ENCODE results near the gene SMIM22.
A peak's percentile ranks its signal among the peaks of the same experiment; 100 is the strongest.

SMIM22 gene

GRCh38 chr16:4795181-4795827 is at the start of gene SMIM22:
SMIM22 (plus strand) TSS chr16:4795369; CDS start chr16:4795735, 366 bp downstream.
- DNase-seq: no peak

- DNase-seq: no peak
Measured at GRCh38 chr16:4746215-4746614, 49.0 kb upstream of the SMIM22 start.

- no peak for DNase-seq
Measured at GRCh38 chr16:4746991-4747574, 48.1 kb upstream of the SMIM22 start.

- no peak for DNase-seq
Measured at GRCh38 chr16:4747906-4748681, 47.1 kb upstream of the SMIM22 start.

GRCh38 chr16:4748682-4749411 is 46.3 kb upstream of the SMIM22 start:
- DNase-seq: no peak

GRCh38 chr16:4749700-4750257 is 45.4 kb upstream of the SMIM22 start:
- no peak for DNase-seq

- DNase-seq: no peak
Measured at GRCh38 chr16:4750896-4751295, 44.3 kb upstream of the SMIM22 start.

GRCh38 chr16:4752351-4753100 is 42.6 kb upstream of the SMIM22 start:
- DNase-seq: no peak

GRCh38 chr16:4753227-4753626 is 41.9 kb upstream of the SMIM22 start:
- DNase-seq: no peak

- DNase-seq: no peak
Measured at GRCh38 chr16:4754865-4755264, 40.3 kb upstream of the SMIM22 start.

GRCh38 chr16:4755687-4756086 is 39.5 kb upstream of the SMIM22 start:
- no peak for DNase-seq

- no peak for DNase-seq
Measured at GRCh38 chr16:4760221-4760910, 34.8 kb upstream of the SMIM22 start.

GRCh38 chr16:4762205-4762604 is 33.0 kb upstream of the SMIM22 start:
- DNase-seq: no peak

GRCh38 chr16:4763791-4764190 is 31.4 kb upstream of the SMIM22 start:
- no peak for DNase-seq

- DNase-seq: no peak
Measured at GRCh38 chr16:4765511-4766474, 29.4 kb upstream of the SMIM22 start.

GRCh38 chr16:4766875-4767628 is 28.1 kb upstream of the SMIM22 start, which contains the start of gene ZNF500:
ZNF500 (minus strand) TSS chr16:4767162; CDS start chr16:4765978, 1,184 bp downstream.
- DNase-seq: peak; percentile 93 to 95 (median 94)

GRCh38 chr16:4767872-4768548 is 27.2 kb upstream of the SMIM22 start:
- no peak for DNase-seq

- DNase-seq: peak; percentile 48 to 73 (median 57)
Measured at GRCh38 chr16:4768549-4769305, 26.4 kb upstream of the SMIM22 start.

Measured in activated CD4-positive, CD25-positive, alpha-beta regulatory T cell (primary cell).